RWPE1 (cell line): ENCODE data around the gene GTPBP6.
A peak's percentile ranks its signal among the peaks of the same experiment; 100 is the strongest.

Source experiments
- CTCF ChIA-PET: fragments of 350-600 bp; sonication (Branson Sonifier 250); formaldehyde crosslinking; extraction: SDS; loops from one replicate; lab custom pipeline; 2021; lab: Yijun Ruan, JAX
- POLR2A ChIA-PET: fragments of 400-600 bp; formaldehyde crosslinking; extraction: SDS; loops from one replicate; lab custom pipeline; 2020; ENCODE audit warnings: antibody characterized with exemption; ENCODE audit not compliant: low non-redundant PET; lab: Yijun Ruan, JAX
- DNase-seq: peaks from one replicate; pipeline ENCODE4 v3.0.0; 2012; ENCODE audit warnings: low spot score
- H3K27ac ChIP-seq: fragments of 450-650 bp; 2 replicates; pipeline ENCODE4 v1.5.1; 2017
- CTCF ChIP-seq: fragments of 450-650 bp; conservative IDR thresholded peaks from 2 replicates; pipeline ENCODE4 v1.5.1; 2017; ENCODE audit warnings: low read depth, mild to moderate bottlenecking

GTPBP6 gene

DNA sequence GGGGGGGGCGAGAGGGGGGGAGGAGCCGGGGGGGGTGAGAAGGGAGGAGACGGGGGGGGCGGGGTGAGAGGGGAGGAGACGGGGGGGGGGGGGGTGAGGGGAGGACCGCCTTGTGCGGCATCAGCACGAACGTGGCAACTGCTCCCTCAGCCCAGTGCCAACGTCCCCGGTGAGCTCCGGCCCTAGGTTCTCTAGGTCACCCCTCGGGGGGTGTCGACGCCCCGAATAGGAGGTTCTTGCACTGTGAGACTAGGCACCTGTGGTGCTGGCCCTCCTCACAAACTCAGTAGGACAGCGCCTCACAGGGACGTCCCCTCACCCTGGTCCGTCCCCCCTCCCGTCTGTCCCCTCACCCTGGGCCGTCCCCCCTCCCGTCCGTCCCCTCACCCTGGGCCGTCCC lies 21.5 kb upstream of the GTPBP6 start:
- no peak for TF ChIP-seq CTCF
- no peak overlapping the region for H3K27ac ChIP-seq
- CTCF ChIA-PET: no interaction called here
- POLR2A ChIA-PET: no interaction called here
- no peak for DNase-seq

GRCh38 chrX:338836-339400 lies 20.3 kb upstream of the GTPBP6 start:
- CTCF ChIA-PET: no interaction called here
- POLR2A ChIA-PET: no interaction called here
- no peak for TF ChIP-seq CTCF
- H3K27ac ChIP-seq: no peak overlapping the region
- DNase-seq: no peak

DNA sequence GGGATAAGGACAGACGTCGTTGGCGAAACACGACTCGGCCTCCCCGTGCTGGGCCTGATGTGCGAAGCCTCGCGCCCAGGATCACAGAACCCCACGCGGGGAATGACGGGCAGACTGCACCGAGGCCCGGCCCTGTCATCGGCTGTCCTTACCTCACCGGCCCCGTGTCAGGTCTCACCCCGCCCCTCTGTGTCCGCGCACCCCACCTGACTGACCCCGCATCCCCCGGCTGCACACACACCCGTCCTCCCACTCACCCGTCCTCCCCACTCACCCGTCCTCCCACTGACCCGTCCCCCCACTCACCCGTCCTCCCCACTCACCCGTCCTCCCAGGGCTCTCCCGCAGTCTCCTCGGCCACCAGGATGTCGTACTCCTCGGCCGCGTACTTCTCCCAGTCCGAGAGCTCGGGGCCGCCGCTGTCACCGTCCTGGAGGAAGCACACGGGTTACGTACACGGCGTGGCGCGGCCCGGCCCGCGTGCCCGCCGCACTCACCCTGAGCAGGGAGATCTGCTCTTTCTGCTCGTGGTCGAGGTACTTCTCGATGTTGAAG lies 19.8 kb upstream of the GTPBP6 start:
- no peak for TF ChIP-seq CTCF
- no peak overlapping the region for H3K27ac ChIP-seq
- no peak for DNase-seq
- POLR2A ChIA-PET: no interaction called here
- CTCF ChIA-PET: no interaction called here

DNA sequence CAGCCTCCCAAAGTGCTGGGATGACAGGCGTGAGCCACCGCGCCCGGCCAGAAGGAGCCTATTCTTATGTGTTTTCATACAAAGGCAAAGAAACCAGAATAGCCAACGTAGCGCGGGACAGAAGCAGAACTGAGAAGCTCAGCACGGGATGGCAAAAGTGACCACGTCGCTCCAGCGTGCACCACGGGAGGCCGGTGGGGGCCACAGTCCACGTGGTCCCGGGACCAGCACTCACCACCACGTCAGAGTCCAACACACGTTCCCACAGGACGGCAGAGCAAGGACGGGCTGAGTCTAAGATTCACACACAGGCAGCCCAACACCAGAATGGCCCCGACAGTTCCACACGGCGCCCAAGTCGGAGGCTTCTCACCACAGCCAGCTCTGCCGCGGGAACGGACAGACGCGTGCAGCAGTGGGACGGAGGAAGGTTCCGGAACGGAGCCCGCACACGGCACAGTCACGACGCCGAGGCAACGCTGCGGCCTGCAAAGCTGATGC lies 18.8 kb upstream of the GTPBP6 start:
- DNase-seq: no peak
- no peak for TF ChIP-seq CTCF
- no peak overlapping the region for H3K27ac ChIP-seq
- ChIA-PET CTCF (no interaction called here), POLR2A (no interaction called here)

DNA sequence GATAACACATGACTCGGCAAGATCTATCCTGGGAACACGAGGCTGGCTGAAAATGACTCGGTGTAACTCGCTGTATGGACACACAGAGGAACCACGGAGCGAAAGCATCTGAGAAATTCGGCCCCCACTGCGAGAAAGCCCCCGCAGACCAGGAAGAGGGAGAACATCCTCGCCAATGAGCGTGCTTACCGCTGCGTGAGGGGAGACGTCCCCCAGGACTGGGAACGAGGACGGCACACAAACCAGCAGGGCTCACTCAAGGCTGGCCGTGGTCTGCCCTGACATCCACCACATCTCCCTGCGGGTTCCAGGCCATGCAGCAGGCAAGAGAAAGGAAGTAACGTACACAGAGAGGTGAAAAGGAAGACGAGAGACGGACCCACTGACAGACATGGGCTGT lies 17.6 kb upstream of the GTPBP6 start:
- no peak for DNase-seq
- no peak for TF ChIP-seq CTCF
- CTCF ChIA-PET: no interaction called here
- POLR2A ChIA-PET: no interaction called here
- H3K27ac ChIP-seq: peak overlapping the region; percentile 16; the same call in 1 of the 2 replicates

GRCh38 chrX:335758-336155 lies 17.2 kb upstream of the GTPBP6 start:
- POLR2A ChIA-PET: no interaction called here
- peak overlapping the region; percentile 16; the same call in 1 of the 2 replicates for H3K27ac ChIP-seq
- no peak for TF ChIP-seq CTCF
- DNase-seq: no peak
- CTCF ChIA-PET: no interaction called here
